Measurements from ENCODE around the gene STRIT1.

The STRIT1 gene

GRCh38 chr3:155293516-155293915 is at the start of gene STRIT1:
Gene STRIT1, minus strand, starts transcription at chr3:155293683.
- no peak for DNase-seq (ENCODE audit: low read depth)

- DNase-seq (ENCODE audit: low read depth): no peak
Measured at GRCh38 chr3:155342344-155342743, 48.9 kb upstream of the STRIT1 start.

DNA sequence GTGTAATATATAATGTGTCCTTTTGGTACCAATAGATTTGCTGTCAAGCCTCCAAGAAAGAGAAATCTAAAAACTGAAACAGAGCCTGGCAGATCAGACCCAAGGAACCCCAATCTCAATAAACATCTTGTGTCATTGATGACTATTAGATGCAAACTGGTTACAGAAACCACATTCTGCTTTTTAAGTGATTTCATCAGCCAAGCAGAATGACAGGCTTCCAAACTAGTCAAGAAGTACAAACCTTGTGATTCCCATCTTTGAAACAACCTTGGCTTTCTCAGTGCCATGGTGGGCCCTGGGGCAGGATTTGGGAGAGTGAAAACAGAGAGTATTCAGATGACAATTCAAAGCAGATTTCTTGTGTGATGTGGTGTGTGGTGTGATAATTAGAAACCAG is 45.6 kb upstream of the STRIT1 start:
- DNase-seq (ENCODE audit: low read depth): no peak

DNA sequence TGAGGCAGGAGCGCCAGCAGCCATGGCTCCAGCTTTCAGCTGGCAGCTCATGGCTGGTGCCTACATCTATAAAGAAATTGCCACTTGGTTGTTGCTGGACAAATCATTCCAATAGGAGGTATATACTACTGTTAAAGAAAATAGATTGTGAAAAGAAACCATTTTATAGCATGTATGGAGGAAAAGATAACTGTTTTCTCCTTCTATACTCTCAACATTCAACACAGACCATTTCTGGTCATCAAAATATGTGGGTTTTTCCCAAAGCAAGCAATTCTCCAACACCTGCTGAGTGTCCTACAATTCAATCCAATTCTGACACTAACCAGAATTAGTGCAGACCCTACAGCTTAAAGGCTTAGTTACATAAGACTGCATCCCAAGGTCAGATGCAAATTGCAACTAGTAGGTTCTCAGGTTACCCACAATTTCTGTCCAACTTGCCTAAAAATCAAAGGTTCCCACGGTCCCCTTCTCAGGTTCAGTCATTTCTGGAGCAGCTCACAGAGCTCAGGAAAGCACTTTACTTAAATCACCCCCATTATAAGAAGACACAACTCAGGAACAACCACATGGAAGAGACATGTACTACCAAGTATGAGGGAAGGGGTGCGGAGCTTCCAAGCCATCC is 42.4 kb upstream of the STRIT1 start:
- DNase-seq (ENCODE audit: low read depth): no peak

DNA sequence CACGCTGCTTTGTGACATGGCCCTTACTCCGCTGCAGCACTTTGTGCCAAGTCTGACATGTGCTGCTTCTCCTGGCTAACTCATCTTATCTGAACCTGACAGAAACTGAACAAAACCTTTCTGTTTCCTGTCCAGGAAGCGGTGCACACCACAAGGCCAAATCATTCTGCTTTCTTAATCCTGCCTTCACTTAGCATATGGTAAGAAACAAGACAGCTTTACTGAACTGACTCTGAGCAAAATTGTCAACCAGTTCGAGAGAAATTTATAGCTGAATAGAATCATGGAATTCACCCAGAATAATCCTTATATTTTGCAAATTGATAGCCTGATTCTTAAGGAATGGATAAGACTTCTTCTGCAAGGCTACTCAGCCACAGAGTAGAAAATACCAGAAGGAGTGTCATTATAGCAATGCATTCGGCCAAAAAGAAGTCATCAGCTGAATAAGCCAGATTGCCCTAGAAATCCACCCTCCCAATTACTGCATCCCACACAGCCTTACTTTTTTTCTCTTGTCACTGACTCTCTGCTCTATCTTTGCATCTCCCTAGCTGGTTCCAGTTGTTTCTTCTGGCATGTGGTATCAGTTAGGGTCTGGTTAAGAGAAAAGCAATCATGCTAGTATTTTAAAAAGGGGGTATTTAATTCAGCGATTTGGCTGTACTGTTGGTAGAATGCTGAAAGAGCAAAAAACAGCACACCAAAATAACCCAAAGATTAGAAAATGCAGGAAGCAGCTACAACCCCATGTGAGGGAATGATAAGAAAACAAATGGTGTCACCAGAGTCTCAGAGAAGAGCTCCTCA is 41.6 kb upstream of the STRIT1 start:
- no peak for DNase-seq (ENCODE audit: low read depth)

GRCh38 chr3:155334215-155334913 is 40.9 kb upstream of the STRIT1 start:
- no peak for DNase-seq (ENCODE audit: low read depth)

GRCh38 chr3:155332716-155333115 is 39.2 kb upstream of the STRIT1 start:
- DNase-seq (ENCODE audit: low read depth): no peak

DNA sequence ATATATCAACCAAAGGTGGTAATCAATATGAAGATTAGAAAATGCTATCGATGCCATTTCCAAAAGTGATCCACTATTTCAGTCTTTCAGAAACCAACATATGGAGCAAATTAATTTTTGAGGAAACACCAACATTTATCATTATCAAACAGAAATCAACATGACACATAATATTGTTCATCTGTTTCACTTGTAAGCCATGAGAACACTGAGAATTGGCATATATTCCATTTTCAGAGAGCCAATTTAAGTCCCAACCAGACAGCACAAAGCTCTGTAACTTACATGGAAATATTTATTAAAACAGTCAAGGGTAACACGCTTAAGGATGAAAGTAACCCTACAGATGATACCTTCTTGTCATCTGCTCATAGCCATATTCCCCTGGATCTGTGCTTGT is 37.6 kb upstream of the STRIT1 start:
- no peak for DNase-seq (ENCODE audit: low read depth)

GRCh38 chr3:155330370-155330769 is 36.9 kb upstream of the STRIT1 start:
- no peak for DNase-seq (ENCODE audit: low read depth)

DNA sequence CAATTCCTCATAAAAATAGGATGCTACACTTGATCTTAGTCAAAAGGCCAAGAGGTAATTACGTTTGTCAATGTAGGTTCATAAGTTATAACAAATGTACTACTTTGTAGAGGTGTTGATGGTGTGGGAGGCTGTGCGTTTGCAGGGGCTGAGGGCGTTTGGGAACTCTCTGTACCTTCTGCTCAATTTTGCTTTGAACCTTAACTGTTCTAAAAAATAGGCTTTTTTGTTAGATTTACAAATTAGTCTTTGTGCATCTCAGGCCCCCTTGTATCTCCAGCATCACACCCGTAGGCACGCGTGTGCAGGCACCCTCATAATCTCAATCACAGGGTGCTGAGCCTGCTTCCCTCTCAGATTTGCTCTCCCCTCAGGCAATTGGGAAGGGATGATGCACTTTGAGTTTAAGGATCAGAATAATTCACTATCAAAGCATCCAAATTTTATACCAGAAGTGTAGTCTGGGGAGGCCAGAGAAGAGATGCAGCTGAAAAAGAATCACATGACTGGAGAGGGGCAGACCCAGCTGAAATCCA is 36.1 kb upstream of the STRIT1 start:
- DNase-seq (ENCODE audit: low read depth): no peak

- DNase-seq (ENCODE audit: low read depth): no peak
Measured at GRCh38 chr3:155327871-155328270, 34.4 kb upstream of the STRIT1 start.

DNA sequence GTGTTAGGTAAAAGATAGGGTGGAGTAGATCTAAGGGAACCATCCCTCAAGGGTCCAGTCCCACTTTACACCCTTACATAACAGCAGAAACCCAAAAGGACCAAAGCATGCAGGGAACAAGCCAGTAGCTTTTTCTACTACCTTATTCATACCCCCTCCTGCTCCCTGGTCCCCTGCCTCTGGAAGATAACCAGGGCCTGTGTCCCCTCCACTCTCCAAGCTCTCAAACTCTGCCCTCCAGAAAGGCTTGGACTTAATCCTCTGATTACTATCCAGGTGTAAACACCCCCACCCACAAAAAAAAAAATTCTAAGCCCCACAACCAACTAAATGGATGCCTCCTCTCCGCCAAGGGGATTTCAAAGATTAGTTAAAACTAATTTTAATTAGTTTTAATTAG is 33.9 kb upstream of the STRIT1 start:
- DNase-seq (ENCODE audit: low read depth): no peak

- no peak for DNase-seq (ENCODE audit: low read depth)
Measured at GRCh38 chr3:155326901-155327300, 33.4 kb upstream of the STRIT1 start.

GRCh38 chr3:155326244-155326643 is 32.8 kb upstream of the STRIT1 start:
- no peak for DNase-seq (ENCODE audit: low read depth)

DNA sequence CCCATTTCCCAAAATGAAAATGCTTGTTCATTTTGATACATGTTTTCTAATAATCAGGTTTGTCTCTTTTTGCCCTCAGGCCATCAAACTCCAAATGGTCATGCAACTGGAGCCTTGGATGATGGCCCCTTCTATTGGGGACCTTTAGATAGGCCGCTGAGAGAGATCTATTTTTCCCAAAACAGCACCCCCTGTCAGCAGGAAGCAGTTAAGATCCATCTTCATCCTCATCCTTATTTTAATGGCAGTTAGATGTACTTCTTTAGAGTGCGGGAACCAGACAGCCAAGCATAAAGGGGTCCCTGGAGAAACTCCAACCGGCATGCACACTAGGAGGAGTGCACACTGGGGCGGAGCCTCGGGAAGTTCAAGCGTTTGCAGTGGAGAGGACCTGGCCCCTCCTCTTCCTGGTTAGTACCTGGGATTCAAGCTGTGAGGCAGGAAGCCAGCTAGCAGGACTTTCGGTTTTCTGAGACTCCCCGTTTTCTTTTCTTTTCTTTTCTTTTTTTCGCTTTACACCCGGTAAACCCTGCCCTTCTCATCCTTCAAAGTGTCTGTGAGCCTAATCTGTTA is 31.9 kb upstream of the STRIT1 start:
- DNase-seq (ENCODE audit: low read depth): no peak

DNA sequence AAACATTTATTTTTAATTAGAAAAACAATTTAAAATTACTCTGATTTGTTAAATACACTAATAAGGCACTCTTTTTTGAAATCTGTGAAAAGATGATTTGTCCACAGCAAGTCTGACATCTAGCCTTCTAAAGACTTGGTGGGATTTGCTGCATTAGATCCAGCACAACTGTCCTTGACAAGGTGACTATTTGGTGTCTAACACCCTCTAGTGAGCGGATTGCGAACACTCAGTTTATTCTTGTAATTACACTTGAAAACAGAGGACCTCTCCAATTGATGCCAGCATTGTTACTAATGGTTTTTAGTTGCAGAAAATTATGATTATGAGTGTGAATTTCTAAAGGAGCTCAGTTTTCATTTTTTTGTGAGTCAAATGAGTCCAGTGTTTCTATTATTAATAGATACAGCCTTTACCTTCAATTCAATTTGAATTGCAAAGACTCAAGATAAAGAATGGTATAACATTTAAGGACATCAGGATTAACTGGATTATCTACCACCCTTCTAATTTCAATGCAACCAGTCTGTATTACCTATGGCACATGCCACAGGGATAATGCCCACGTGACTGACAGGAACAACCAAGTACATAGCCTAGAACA is 29.7 kb upstream of the STRIT1 start:
- DNase-seq (ENCODE audit: low read depth): peak; percentile 49

- DNase-seq (ENCODE audit: low read depth): no peak
Measured at GRCh38 chr3:155321418-155321817, 27.9 kb upstream of the STRIT1 start.

GRCh38 chr3:155320934-155321333 is 27.5 kb upstream of the STRIT1 start:
- no peak for DNase-seq (ENCODE audit: low read depth)

GRCh38 chr3:155318740-155319139 is 25.3 kb upstream of the STRIT1 start:
- no peak for DNase-seq (ENCODE audit: low read depth)

GRCh38 chr3:155317211-155317610 is 23.7 kb upstream of the STRIT1 start:
- no peak for DNase-seq (ENCODE audit: low read depth)

DNA sequence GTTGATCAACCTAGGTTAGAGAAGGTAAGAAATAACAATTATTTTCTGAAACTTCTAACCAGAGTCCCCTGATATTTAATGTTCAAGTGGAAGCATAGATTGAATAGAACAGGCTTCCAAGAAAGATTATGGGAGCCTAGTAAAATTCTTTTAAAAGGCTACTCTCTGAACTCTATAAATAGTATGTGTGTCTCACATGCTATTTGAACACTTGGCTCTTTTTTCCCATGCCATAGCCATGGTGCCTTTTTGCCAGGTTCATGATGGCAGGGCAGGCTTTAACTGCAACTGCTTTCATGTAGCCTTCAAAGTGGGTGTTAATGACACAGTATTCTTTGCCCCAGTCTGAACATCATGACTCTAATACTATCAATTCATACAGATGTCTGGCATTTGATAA is 22.9 kb upstream of the STRIT1 start:
- no peak for DNase-seq (ENCODE audit: low read depth)

- no peak for DNase-seq (ENCODE audit: low read depth)
Measured at GRCh38 chr3:155313916-155314315, 20.4 kb upstream of the STRIT1 start.

Data from HS-5 (cell line).